Measurements from ENCODE around the gene COPZ1.

- no peak for TF ChIP-seq EZH2 (IDR thresholded peaks at IDR 0.05; ENCODE audit: insufficient read depth, poor library complexity, severe bottlenecking)
- no peak for TF ChIP-seq EZH2phosphoT487 (IDR thresholded peaks at IDR 0.05; ENCODE audit: insufficient read depth, low read depth)
Observed at GRCh38 chr12:54387114-54387467, 62.2 kb downstream of the COPZ1 start.

Measured in GM23248 (cell line).